ENCODE measurements around the gene SPTAN1. TPM values are rescaled to one million over a fixed set of nuclear protein-coding genes. Genes with fewer than 3 reads are reported as not detected.

SPTAN1 gene
- total RNA-seq, 1 donor from 2014 or later: 376 TPM

DNA sequence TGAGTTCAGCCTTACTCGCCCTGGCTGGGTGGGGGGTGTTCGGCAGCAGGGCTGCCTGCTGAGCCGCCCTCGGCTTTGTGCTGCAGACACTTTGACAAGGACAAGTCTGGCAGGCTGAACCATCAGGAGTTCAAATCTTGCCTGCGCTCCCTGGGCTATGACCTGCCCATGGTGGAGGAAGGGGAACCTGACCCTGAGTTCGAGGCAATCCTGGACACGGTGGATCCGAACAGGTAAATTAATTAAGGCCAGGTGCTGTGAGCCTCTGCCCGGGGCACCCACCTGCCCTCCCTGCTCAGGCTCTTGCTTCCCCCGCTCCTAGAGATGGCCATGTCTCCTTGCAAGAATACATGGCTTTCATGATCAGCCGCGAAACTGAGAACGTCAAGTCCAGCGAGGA lies 80.1 kb downstream of the SPTAN1 start:
- H3K4me1 Mint-ChIP-seq (ENCODE audit: low read depth): peaks cover 35% of the 10 kb centered on the region
- H3K9me3 Mint-ChIP-seq (ENCODE audit: low read depth): no peaks in the 10 kb centered on the region
- H3K36me3 Mint-ChIP-seq (ENCODE audit: low read depth): peaks cover 41% of the 10 kb centered on the region
- DNase-seq (ENCODE audit: low spot score): peak; percentile 46
- no peaks in the 10 kb centered on the region for H3K27me3 Mint-ChIP-seq (ENCODE audit: low read depth)
- no peak overlapping the region for H3K4me3 Mint-ChIP-seq (ENCODE audit: unreplicated experiment)
- TF ChIP-seq, protein P1, sequence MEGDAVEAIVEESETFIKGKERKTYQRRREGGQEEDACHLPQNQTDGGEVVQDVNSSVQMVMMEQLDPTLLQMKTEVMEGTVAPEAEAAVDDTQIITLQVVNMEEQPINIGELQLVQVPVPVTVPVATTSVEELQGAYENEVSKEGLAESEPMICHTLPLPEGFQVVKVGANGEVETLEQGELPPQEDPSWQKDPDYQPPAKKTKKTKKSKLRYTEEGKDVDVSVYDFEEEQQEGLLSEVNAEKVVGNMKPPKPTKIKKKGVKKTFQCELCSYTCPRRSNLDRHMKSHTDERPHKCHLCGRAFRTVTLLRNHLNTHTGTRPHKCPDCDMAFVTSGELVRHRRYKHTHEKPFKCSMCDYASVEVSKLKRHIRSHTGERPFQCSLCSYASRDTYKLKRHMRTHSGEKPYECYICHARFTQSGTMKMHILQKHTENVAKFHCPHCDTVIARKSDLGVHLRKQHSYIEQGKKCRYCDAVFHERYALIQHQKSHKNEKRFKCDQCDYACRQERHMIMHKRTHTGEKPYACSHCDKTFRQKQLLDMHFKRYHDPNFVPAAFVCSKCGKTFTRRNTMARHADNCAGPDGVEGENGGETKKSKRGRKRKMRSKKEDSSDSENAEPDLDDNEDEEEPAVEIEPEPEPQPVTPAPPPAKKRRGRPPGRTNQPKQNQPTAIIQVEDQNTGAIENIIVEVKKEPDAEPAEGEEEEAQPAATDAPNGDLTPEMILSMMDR (IDR thresholded peaks at IDR 0.05): no peak
- no peak overlapping the region for H3K27ac Mint-ChIP-seq (ENCODE audit: unreplicated experiment)

DNA sequence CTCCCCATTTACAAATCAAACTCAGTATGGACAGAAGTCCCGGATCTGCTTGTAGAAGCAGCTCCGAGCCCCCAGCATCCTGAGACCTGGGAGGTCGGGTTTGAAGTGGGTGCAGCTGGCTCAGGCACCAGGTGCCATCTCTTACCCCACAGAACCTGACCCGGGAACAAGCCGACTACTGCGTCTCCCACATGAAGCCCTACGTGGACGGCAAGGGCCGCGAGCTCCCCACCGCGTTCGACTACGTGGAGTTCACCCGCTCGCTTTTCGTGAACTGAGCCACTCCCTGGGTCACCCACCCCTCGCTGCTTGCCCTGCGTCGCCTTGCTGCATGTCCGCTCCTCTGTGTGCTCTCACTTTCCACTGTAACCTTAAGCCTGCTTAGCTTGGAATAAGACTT lies 80.7 kb downstream of the SPTAN1 start:
- TF ChIP-seq, protein P1 (IDR thresholded peaks at IDR 0.05): no peak
- Mint-ChIP-seq H3K36me3 (ENCODE audit: low read depth) (peaks cover 36% of the 10 kb centered on the region), H3K4me1 (ENCODE audit: low read depth) (peaks cover 35% of the 10 kb centered on the region), H3K4me3 (ENCODE audit: unreplicated experiment) (no peak overlapping the region), H3K27ac (ENCODE audit: unreplicated experiment) (peak overlapping the region; percentile 85), H3K9me3 (ENCODE audit: low read depth) (no peaks in the 10 kb centered on the region), H3K27me3 (ENCODE audit: low read depth) (no peaks in the 10 kb centered on the region)
- DNase-seq (ENCODE audit: low spot score): peak; percentile 79

DNA sequence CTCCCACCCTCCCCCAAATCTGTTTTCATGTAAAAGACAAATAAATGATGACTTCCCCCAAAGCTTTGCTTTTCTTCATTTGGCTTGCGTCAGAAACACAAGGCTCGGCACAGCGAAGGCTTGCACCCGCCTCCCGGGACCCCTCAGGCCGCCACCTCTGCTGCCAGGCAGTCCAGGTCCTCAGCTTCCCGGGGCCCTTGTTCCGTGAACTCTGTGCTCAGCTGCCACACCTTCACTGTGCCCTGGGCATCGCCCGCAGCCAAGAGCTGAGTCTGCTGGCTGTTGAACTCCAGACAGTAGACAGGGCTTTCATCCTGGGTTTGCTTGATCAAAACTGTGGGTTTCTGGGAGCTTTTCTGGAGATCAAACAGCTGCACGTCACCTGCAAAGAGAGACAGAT lies 81.2 kb downstream of the SPTAN1 start:
- TF ChIP-seq, protein P1 (IDR thresholded peaks at IDR 0.05): no peak
- peaks cover 33% of the 10 kb centered on the region for H3K36me3 Mint-ChIP-seq (ENCODE audit: low read depth)
- H3K9me3 Mint-ChIP-seq (ENCODE audit: low read depth): no peaks in the 10 kb centered on the region
- H3K27ac Mint-ChIP-seq (ENCODE audit: unreplicated experiment): peak overlapping the region; percentile 85
- no peak for DNase-seq (ENCODE audit: low spot score)
- peaks cover 35% of the 10 kb centered on the region for H3K4me1 Mint-ChIP-seq (ENCODE audit: low read depth)
- H3K27me3 Mint-ChIP-seq (ENCODE audit: low read depth): no peaks in the 10 kb centered on the region
- no peak overlapping the region for H3K4me3 Mint-ChIP-seq (ENCODE audit: unreplicated experiment)

DNA sequence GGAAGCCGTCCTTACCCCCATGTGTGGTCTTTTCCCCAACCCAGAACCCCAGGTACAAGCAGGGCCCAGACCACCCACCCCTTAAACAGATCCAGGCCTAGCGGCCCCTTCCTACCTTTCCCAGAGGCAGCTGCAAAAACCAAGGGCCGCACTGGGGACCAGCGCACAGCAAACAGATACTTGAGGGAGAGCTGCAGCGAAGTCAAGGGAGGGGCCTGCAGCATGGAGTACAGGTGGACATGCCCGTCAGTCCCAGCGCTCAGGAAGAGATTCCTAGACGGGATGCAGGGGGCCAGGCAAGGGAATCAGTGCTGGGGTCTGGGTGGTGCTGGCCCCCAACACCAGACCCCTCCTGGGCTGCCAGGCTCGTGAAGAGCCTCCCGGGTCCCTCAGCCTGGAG lies 81.7 kb downstream of the SPTAN1 start:
- H3K9me3 Mint-ChIP-seq (ENCODE audit: low read depth): no peaks in the 10 kb centered on the region
- no peak overlapping the region for H3K4me3 Mint-ChIP-seq (ENCODE audit: unreplicated experiment)
- peaks cover 35% of the 10 kb centered on the region for H3K4me1 Mint-ChIP-seq (ENCODE audit: low read depth)
- peak overlapping the region; percentile 85 for H3K27ac Mint-ChIP-seq (ENCODE audit: unreplicated experiment)
- H3K36me3 Mint-ChIP-seq (ENCODE audit: low read depth): peaks cover 29% of the 10 kb centered on the region
- no peak for DNase-seq (ENCODE audit: low spot score)
- no peaks in the 10 kb centered on the region for H3K27me3 Mint-ChIP-seq (ENCODE audit: low read depth)
- TF ChIP-seq, protein P1 (IDR thresholded peaks at IDR 0.05): no peak

DNA sequence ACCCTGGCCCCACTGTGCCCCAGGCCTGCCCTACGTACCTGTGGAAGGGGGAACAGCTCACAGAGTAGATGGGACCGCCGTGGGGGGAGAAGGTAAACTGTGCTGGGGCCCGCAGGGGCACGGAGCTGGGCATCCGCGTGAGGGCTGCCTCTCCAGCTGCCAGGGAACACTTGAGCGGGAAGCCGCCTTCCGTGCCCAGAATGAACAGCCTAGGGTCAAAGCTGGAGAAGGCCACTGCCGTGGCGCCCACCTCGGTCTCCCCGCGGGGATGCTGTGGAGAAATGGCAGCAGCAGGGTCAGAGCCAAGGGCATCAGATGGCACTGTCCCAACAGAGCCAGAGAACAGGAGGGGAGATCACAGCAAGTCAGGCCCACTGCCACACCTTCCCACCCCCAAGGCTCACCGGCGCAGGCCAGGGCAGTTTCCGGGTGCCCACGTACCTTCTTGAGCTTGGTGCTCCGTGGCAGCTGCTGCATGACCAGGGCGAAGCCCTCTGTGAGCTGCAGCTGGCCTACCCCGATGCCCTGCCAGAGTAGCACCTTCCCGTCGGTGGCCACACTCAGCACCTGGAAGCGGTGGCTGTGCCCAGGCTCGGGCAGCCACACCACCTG lies 82.4 kb downstream of the SPTAN1 start:
- DNase-seq (ENCODE audit: low spot score): peak; percentile 93
- Mint-ChIP-seq H3K36me3 (ENCODE audit: low read depth) (peaks cover 27% of the 10 kb centered on the region), H3K4me3 (ENCODE audit: unreplicated experiment) (no peak overlapping the region), H3K9me3 (ENCODE audit: low read depth) (no peaks in the 10 kb centered on the region), H3K4me1 (ENCODE audit: low read depth) (peaks cover 35% of the 10 kb centered on the region), H3K27me3 (ENCODE audit: low read depth) (no peaks in the 10 kb centered on the region), H3K27ac (ENCODE audit: unreplicated experiment) (peak overlapping the region; percentile 85)
- TF ChIP-seq, protein P1 (IDR thresholded peaks at IDR 0.05): no peak
